H1 (cell line): Measurements from ENCODE around the gene GALNT15. TPM values are rescaled to one million over a fixed set of nuclear protein-coding genes. Genes with fewer than 3 reads are reported as not detected.

ENCODE experiments used
- CTCF ChIA-PET: fragments of 300-600 bp; sonication (Branson Sonifier 250); formaldehyde crosslinking; loops from one replicate; lab custom pipeline; 2021; ENCODE audit not compliant: partially characterized antibody; lab: Charles Lee
- POLR2A ChIA-PET: fragments of 300-600 bp; sonication (Branson Sonifier 250); formaldehyde crosslinking; loops from one replicate; lab custom pipeline; 2021; ENCODE audit warnings: inconsistent platforms; ENCODE audit not compliant: partially characterized antibody; lab: Charles Lee
- DNase-seq, 2 experiments: peaks; one replicate each; pipeline versions ENCODE4 v3.0.0 to v3.0.0-alpha.2; 2010 to 2022; ENCODE audit warnings: low spot score in 2 of 2, low read depth in 1 of 2, mixed read lengths in 1 of 2
- FAIRE-seq: peaks from 2 replicates; lab custom pipeline; 2011; peaks lifted over from hg19 to GRCh38; lab: Jason Lieb, UNC
- H2AFZ ChIP-seq: 2 replicates; pipeline ENCODE4 v1.8.1; 2012; ENCODE audit warnings: low read length, inconsistent platforms
- H2AK5ac ChIP-seq: 2 replicates; pipeline ENCODE4 v1.6.1; 2013; ENCODE audit warnings: low read depth, low read length
- H2BK120ac ChIP-seq: replicated peaks from 2 replicates; pipeline ENCODE3; 2013; ENCODE audit warnings: low read depth, low read length, inconsistent platforms
- H2BK12ac ChIP-seq: 2 replicates; pipeline ENCODE4 v1.6.1; 2013; ENCODE audit warnings: low read depth, low read length
- H2BK15ac ChIP-seq: 2 replicates; pipeline ENCODE4 v1.6.1; 2013; ENCODE audit warnings: low read length
- H2BK20ac ChIP-seq: 2 replicates; pipeline ENCODE4 v1.6.1; 2013; ENCODE audit warnings: low read length
- H2BK5ac ChIP-seq: 2 replicates; pipeline ENCODE4 v1.6.1; 2013; ENCODE audit warnings: low read depth, low read length
- H3K14ac ChIP-seq: 2 replicates; pipeline ENCODE4 v1.6.1; 2013; ENCODE audit warnings: inconsistent platforms; ENCODE audit not compliant: insufficient read length
- H3K18ac ChIP-seq: 2 replicates; pipeline ENCODE4 v1.6.1; 2013; ENCODE audit warnings: low read length; ENCODE audit errors: extremely low read depth
- H3K23ac ChIP-seq: 2 replicates; pipeline ENCODE4 v1.6.1; 2013; ENCODE audit warnings: inconsistent platforms; ENCODE audit not compliant: insufficient read length
- H3K23me2 ChIP-seq: 2 replicates; pipeline ENCODE4 v1.6.1; 2013; ENCODE audit warnings: low read depth, low read length
- H3K27ac ChIP-seq: 2 replicates; pipeline ENCODE4 v1.6.1; 2011; ENCODE audit warnings: low read depth, low read length, inconsistent platforms
- H3K27me3 ChIP-seq, 4 experiments: replicated peaks in 1 of 4; 1 replicate in 1 of 4; 2 replicates in 3 of 4; pipeline versions ENCODE4 v1.6.1 to v1.8.1; 2011 to 2013; ENCODE audit warnings: low read length in 3 of 4, mild to moderate bottlenecking in 3 of 4, inconsistent platforms in 2 of 4, mixed read lengths in 2 of 4, moderate library complexity in 1 of 4; ENCODE audit not compliant: control insufficient read depth in 3 of 4, insufficient read depth in 3 of 4; ENCODE audit errors: extremely low read depth in 1 of 4
- H3K36me3 ChIP-seq, 4 experiments: 2 replicates each; pipeline versions ENCODE4 v1.6.1 to v1.8.1; 2011 to 2013; ENCODE audit warnings: mild to moderate bottlenecking in 4 of 4, low read length in 3 of 4, moderate library complexity in 2 of 4, control low read depth in 1 of 4, inconsistent platforms in 1 of 4; ENCODE audit not compliant: insufficient read depth in 4 of 4, control insufficient read depth in 2 of 4
- H3K4ac ChIP-seq: replicated peaks from 2 replicates; pipeline ENCODE3; 2013; ENCODE audit warnings: low read length, low read depth, mixed read lengths, inconsistent platforms; ENCODE audit not compliant: insufficient read length
- H3K4me1 ChIP-seq, 4 experiments: replicated peaks in 1 of 4; 1 replicate in 1 of 4; 2 replicates in 3 of 4; pipeline versions ENCODE4 v1.6.1 to v1.8.1; 2011 to 2013; ENCODE audit warnings: low read length in 3 of 4, inconsistent platforms in 2 of 4, mixed read lengths in 1 of 4; ENCODE audit not compliant: insufficient read depth in 4 of 4, control insufficient read depth in 3 of 4
- H3K4me2 ChIP-seq, 2 experiments: 2 replicates each; pipeline versions ENCODE4 v1.6.1 to v1.8.1; 2011 to 2013; ENCODE audit warnings: low read depth in 2 of 2, low read length in 2 of 2, control low read depth in 1 of 2, inconsistent platforms in 1 of 2, mild to moderate bottlenecking in 1 of 2; ENCODE audit not compliant: insufficient read depth in 1 of 2
- H3K4me3 ChIP-seq, 4 experiments: fragments of 200-600, 300-600 bp in 1 of 4; sonication (generic), shearing (Covaris generic), sonication (Bioruptor Twin) in 1 of 4; 2 replicates each; pipeline versions ENCODE4 v1.5.1 to v1.8.1; 2011 to 2016; ENCODE audit warnings: low read length in 4 of 4, low read depth in 3 of 4, control low read depth in 2 of 4, inconsistent platforms in 2 of 4, mild to moderate bottlenecking in 2 of 4, mixed read lengths in 1 of 4, moderate library complexity in 1 of 4; ENCODE audit not compliant: insufficient read depth in 2 of 4; ENCODE audit errors: extremely low read depth in 1 of 4
- H3K56ac ChIP-seq: replicated peaks from 2 replicates; pipeline ENCODE3; 2013; ENCODE audit warnings: low read depth, mild to moderate bottlenecking, mixed read lengths, low read length, inconsistent platforms; ENCODE audit not compliant: insufficient read length
- H3K79me1 ChIP-seq: 2 replicates; pipeline ENCODE4 v1.6.1; 2013; ENCODE audit warnings: low read depth, low read length, control low read depth
- H3K79me2 ChIP-seq, 2 experiments: 2 replicates each; pipeline versions ENCODE4 v1.6.1 to v1.8.1; 2012 to 2013; ENCODE audit warnings: low read length in 2 of 2, mild to moderate bottlenecking in 2 of 2, inconsistent platforms in 1 of 2; ENCODE audit not compliant: insufficient read depth in 2 of 2, control insufficient read depth in 1 of 2
- H3K9ac ChIP-seq, 4 experiments: replicated peaks in 1 of 4; 1 replicate in 1 of 4; 2 replicates in 3 of 4; pipeline versions ENCODE4 v1.6.1 to v1.8.1; 2011 to 2013; ENCODE audit warnings: low read depth in 3 of 4, low read length in 3 of 4, control low read depth in 2 of 4, mild to moderate bottlenecking in 2 of 4, moderate library complexity in 2 of 4, inconsistent platforms in 1 of 4; ENCODE audit errors: extremely low read depth in 1 of 4
- H3K9me3 ChIP-seq, 2 experiments: 2 replicates each; pipeline versions ENCODE4 v1.6.1 to v1.8.1; 2012 to 2013; ENCODE audit warnings: mild to moderate bottlenecking in 2 of 2, moderate library complexity in 2 of 2, control low read depth in 1 of 2, inconsistent platforms in 1 of 2, low read depth in 1 of 2, low read length in 1 of 2, mixed read lengths in 1 of 2; ENCODE audit not compliant: insufficient read depth in 2 of 2
- H4K20me1 ChIP-seq, 2 experiments: replicated peaks in 1 of 2; 2 replicates each; pipeline versions ENCODE3 to v1.8.1; 2011 to 2013; ENCODE audit warnings: inconsistent platforms in 2 of 2, low read length in 2 of 2, mild to moderate bottlenecking in 1 of 2; ENCODE audit not compliant: insufficient read depth in 2 of 2, control insufficient read depth in 1 of 2
- H4K5ac ChIP-seq: 2 replicates; pipeline ENCODE4 v1.6.1; 2013; ENCODE audit warnings: low read length, low read depth, mixed read lengths, inconsistent platforms; ENCODE audit not compliant: insufficient read length
- H4K8ac ChIP-seq: 2 replicates; pipeline ENCODE4 v1.8.0; 2013; ENCODE audit warnings: mild to moderate bottlenecking, moderate library complexity, low read length, inconsistent platforms; ENCODE audit not compliant: insufficient read depth; ENCODE audit errors: extremely low read depth
- H4K91ac ChIP-seq: replicated peaks from 2 replicates; pipeline ENCODE3; 2013; ENCODE audit warnings: low read length, mixed read lengths, inconsistent platforms; ENCODE audit not compliant: insufficient read length
- BCL11A ChIP-seq, 2 experiments: IDR thresholded peaks; one replicate each; pipeline ENCODE4 v1.6.1; 2011; ENCODE audit warnings: low read depth in 2 of 2, low read length in 2 of 2, mild to moderate bottlenecking in 2 of 2
- GTF2F1 ChIP-seq: IDR thresholded peaks from 2 replicates; pipeline ENCODE4 v1.6.1; 2012; ENCODE audit warnings: low read depth, low read length, improper control_type of control experiment, borderline replicate concordance
- HDAC2 ChIP-seq, 2 experiments: fragments of 300-600 bp in 1 of 2; sonication (generic) in 1 of 2; IDR thresholded peaks; 2 replicates each; pipeline ENCODE4 v1.6.1; 2011 to 2012; ENCODE audit warnings: low read depth in 2 of 2, low read length in 2 of 2, mild to moderate bottlenecking in 2 of 2, moderate library complexity in 2 of 2, borderline replicate concordance in 1 of 2, inconsistent platforms in 1 of 2
- KDM1A ChIP-seq: fragments of 200-600, 300-600 bp; sonication (generic); IDR thresholded peaks from 2 replicates; pipeline ENCODE4 v1.7.1; 2016; ENCODE audit warnings: mild to moderate bottlenecking, low read length, borderline replicate concordance
- KDM4A ChIP-seq: IDR thresholded peaks from one replicate; pipeline ENCODE4 v1.7.1; 2012; ENCODE audit warnings: low read depth, mild to moderate bottlenecking, moderate library complexity, low read length, inconsistent platforms; ENCODE audit not compliant: severe bottlenecking
- NANOG ChIP-seq: IDR thresholded peaks from 2 replicates; pipeline ENCODE4 v1.6.1; 2011; ENCODE audit warnings: low read length, low read depth, mild to moderate bottlenecking, inconsistent platforms; ENCODE audit not compliant: insufficient read depth, poor library complexity, severe bottlenecking
- SIX5 ChIP-seq: IDR thresholded peaks from 2 replicates; pipeline ENCODE4 v1.6.1; 2011; ENCODE audit warnings: mild to moderate bottlenecking, low read depth, low read length
- USF2 ChIP-seq: IDR thresholded peaks from 2 replicates; pipeline ENCODE4 v1.6.1; 2011; ENCODE audit warnings: low read length, improper control_type of control experiment
- YY1 ChIP-seq: IDR thresholded peaks from 2 replicates; pipeline ENCODE4 v1.6.1; 2011; ENCODE audit warnings: low read depth, mild to moderate bottlenecking, low read length
- WGBS, 2 experiments: shearing (Covaris generic) in 1 of 2; methylation state at CpG; one replicate each; pipeline versions ENCODE4 v1.1.6 to v1.1.7; 2013 to 2015; ENCODE audit warnings: low lambda C conversion rate in 2 of 2, mixed read lengths in 2 of 2, inconsistent platforms in 1 of 2, low coverage in 1 of 2, missing lambda C conversion rate in 1 of 2; ENCODE audit not compliant: insufficient replicate concordance in 2 of 2, insufficient coverage in 1 of 2, insufficient read length in 1 of 2; ENCODE audit errors: extremely low coverage in 1 of 2, missing lambda C conversion rate in 1 of 2; 5-methylcytosine and 5-hydroxymethylcytosine counted together
- polyA plus RNA-seq, 7 experiments: library from polyadenylated mRNA; depleted of rRNA in 3 of 7; stranded (reverse) in 5 of 7; unstranded in 2 of 7; fragments of >200 nt in 5 of 7; fragments of 200-250 nt in 2 of 7; gene quantifications; 1 replicate in 5 of 7; 2 replicates in 1 of 7; 4 replicates in 1 of 7; pipeline versions ENCODE4 v1.2.1 to v1.2.3, GENCODE V29; 2011 to 2013; ENCODE audit warnings: missing spikeins in 2 of 7, mixed read lengths in 2 of 7
- total RNA-seq: library from RNA; stranded (reverse); fragmentation: NEBNext Ultra II Directional; extraction: Animal tissue kit (Norgen Biotek cat#: 25700); gene quantifications from 2 replicates; pipeline ENCODE4 v1.2.1, GENCODE V29; 2021

The GALNT15 gene
- total and polyA plus RNA-seq, 2 of the 8 experiments (the other 6 are each of a cell fraction or from before 2014, with no cell fraction given): 0.02 TPM; not detected in 1

GRCh38 chr3:16266714-16267113 lies 92.2 kb downstream of the GALNT15 start:
- no peak overlapping the region for H2BK5ac ChIP-seq
- H3K4me3 ChIP-seq: no peak overlapping the region
- H3K4ac ChIP-seq: no peak overlapping the region
- no peak overlapping the region for H3K18ac ChIP-seq
- POLR2A ChIA-PET: interaction anchor here (1.5 kb wide), 1 partner anchor 12 kb away, joined by 3 read pairs; no protein-coding TSS in a partner anchor
- H4K5ac ChIP-seq: no peak overlapping the region
- H4K8ac ChIP-seq: no peak overlapping the region
- H2BK15ac ChIP-seq: no peak overlapping the region
- no peak overlapping the region for H4K91ac ChIP-seq
- CTCF ChIA-PET: interaction anchor here (0.8 to 2.3 kb wide), 10 partner anchors 8 to 285 kb away, joined by 3 to 10 read pairs (median 3); no protein-coding TSS in a partner anchor
- H3K14ac ChIP-seq: no peak overlapping the region
- peaks cover 3 to 4% of the 10 kb centered on the region in 2 experiments for H4K20me1 ChIP-seq
- FAIRE-seq: no peak
- H3K79me2 ChIP-seq: peaks cover 16 to 69% of the 10 kb centered on the region in 2 experiments
- H3K23ac ChIP-seq: no peak overlapping the region
- peaks cover 11% of the 10 kb centered on the region for H3K79me1 ChIP-seq
- H3K56ac ChIP-seq: no peak overlapping the region
- H2BK12ac ChIP-seq: no peak overlapping the region
- peak overlapping the region; percentile 23 to 99; a peak in 2 of 4 replicates for H3K4me2 ChIP-seq
- no peak overlapping the region for H2BK120ac ChIP-seq
- H3K27ac ChIP-seq: no peak overlapping the region
- no peaks in the 10 kb centered on the region for H3K9me3 ChIP-seq
- H3K36me3 ChIP-seq: peaks cover 2 to 19% (median 15%) of the 10 kb centered on the region in 4 experiments; a peak in 7 of 8 replicates
- H2AK5ac ChIP-seq: no peak overlapping the region
- no peak for DNase-seq
- H3K23me2 ChIP-seq: peaks cover 6% of the 10 kb centered on the region
- 73% methylated on average over 3 of the region's 3 CpGs; no CpG with 5 or more reads in 1 of the 2 experiments for WGBS, 2 experiments
- H2AFZ ChIP-seq: no peak overlapping the region
- TF ChIP-seq KDM4A: no peak
- TF ChIP-seq BCL11A (IDR thresholded peaks at IDR 0.05; ENCODE audit: low read depth in 2 of 2, low read length in 2 of 2): no peak
- TF ChIP-seq SIX5: no peak
- TF ChIP-seq GTF2F1: no peak
- TF ChIP-seq KDM1A: no peak
- TF ChIP-seq HDAC2 (IDR thresholded peaks at IDR 0.05; ENCODE audit: borderline replicate concordance in 1 of 2, low read depth in 2 of 2, low read length in 2 of 2): no peak
- no peak for TF ChIP-seq YY1
- no peak for TF ChIP-seq NANOG
- TF ChIP-seq USF2: no peak
- H2BK20ac ChIP-seq: no peak overlapping the region
- H3K4me1 ChIP-seq: peaks cover 0 to 8% (median 1%) of the 10 kb centered on the region in 4 experiments; a peak in 4 of 7 replicates
- H3K9ac ChIP-seq: peak overlapping the region in 1 of 4 experiments; percentile 10; a peak in 1 of 7 replicates
- H3K27me3 ChIP-seq: no peaks in the 10 kb centered on the region
